Natural killer cell (primary cell): ENCODE results near the gene IGLON5. TPM values are rescaled to one million over a fixed set of nuclear protein-coding genes. Genes with fewer than 3 reads are reported as not detected.

ENCODE experiments used
- ATAC-seq, 3 donors: fragments of 150-1000 bp in 2 of 3; fragments of 200-7000 bp in 1 of 3; cut with Tn5 transposase; 1 replicate in 1 of 3; 2 replicates in 2 of 3; pipeline ENCODE4 v1.10.0; 2021; ENCODE audit warnings: mild to moderate bottlenecking in 2 of 3, moderate library complexity in 2 of 3
- DNase-seq, 2 donors: peaks; one replicate each; pipeline versions ENCODE4 v3.0.0 to v3.0.0-alpha.2; 2013 to 2021; ENCODE audit warnings: mixed read lengths in 1 of 2
- H3K27ac ChIP-seq: one replicate; pipeline ENCODE4 v1.5.1; 2013; ENCODE audit warnings: mild to moderate bottlenecking, low read length
- H3K27me3 ChIP-seq: one replicate; pipeline ENCODE4 v1.6.1; 2013; ENCODE audit warnings: low read length; ENCODE audit not compliant: control insufficient read depth, insufficient read depth
- H3K36me3 ChIP-seq: one replicate; pipeline ENCODE4 v1.6.1; 2013; ENCODE audit warnings: low read length; ENCODE audit not compliant: control insufficient read depth, insufficient read depth
- H3K4me1 ChIP-seq: one replicate; pipeline ENCODE4 v1.6.1; 2013; ENCODE audit warnings: low read length; ENCODE audit not compliant: control insufficient read depth, insufficient read depth
- H3K4me3 ChIP-seq: one replicate; pipeline ENCODE4 v1.5.1; 2013; ENCODE audit warnings: low read length
- H3K9me3 ChIP-seq: one replicate; pipeline ENCODE4 v1.6.1; 2013; ENCODE audit warnings: low read length; ENCODE audit not compliant: control insufficient read depth, insufficient read depth
- H3K27ac Mint-ChIP-seq, 2 donors: one replicate each; pipeline ENCODE4 v1.8.0; 2022; ENCODE audit warnings: mild to moderate bottlenecking in 2 of 2, mixed read lengths in 2 of 2, moderate library complexity in 1 of 2
- H3K27me3 Mint-ChIP-seq, 2 donors: one replicate each; pipeline ENCODE4 v1.8.0; 2022; ENCODE audit warnings: low read depth in 2 of 2, mixed read lengths in 2 of 2
- H3K36me3 Mint-ChIP-seq: one replicate; pipeline ENCODE4 v1.8.0; 2022; ENCODE audit warnings: mixed read lengths
- H3K4me1 Mint-ChIP-seq, 2 donors: one replicate each; pipeline ENCODE4 v1.8.0; 2022; ENCODE audit warnings: mixed read lengths in 2 of 2
- H3K4me3 Mint-ChIP-seq: one replicate; pipeline ENCODE4 v1.8.0; 2022; ENCODE audit warnings: mild to moderate bottlenecking, moderate library complexity, mixed read lengths
- H3K9me3 Mint-ChIP-seq, 2 donors: one replicate each; pipeline ENCODE4 v1.8.0; 2022; ENCODE audit warnings: mixed read lengths in 2 of 2
- CTCF ChIP-seq: fragments of 200-600 bp; IDR thresholded peaks from one replicate; pipeline ENCODE4 v1.8.0; 2022; ENCODE audit warnings: antibody characterized with exemption
- WGBS: methylation state at CpG from one replicate; pipeline ENCODE4 v1.1.7; 2013; ENCODE audit warnings: missing lambda C conversion rate; ENCODE audit not compliant: insufficient coverage; 5-methylcytosine and 5-hydroxymethylcytosine counted together
- intact Hi-C: fragments of 100-400 bp; cut with micrococcal nuclease; formaldehyde crosslinking; loops from one replicate; pipeline ENCODE4 v1.14.2; 2022
- total RNA-seq, 4 donors: library from RNA; stranded (reverse); fragments of 120-200 nt in 1 of 4; gene quantifications; one replicate each; pipeline versions ENCODE4 v1.2.3 to v1.2.4, GENCODE V29; 2013 to 2022

The IGLON5 gene
- total RNA-seq, 3 donors from 2014 or later (not counting 1 experiment from before 2014, with no cell fraction given) = not detected

DNA sequence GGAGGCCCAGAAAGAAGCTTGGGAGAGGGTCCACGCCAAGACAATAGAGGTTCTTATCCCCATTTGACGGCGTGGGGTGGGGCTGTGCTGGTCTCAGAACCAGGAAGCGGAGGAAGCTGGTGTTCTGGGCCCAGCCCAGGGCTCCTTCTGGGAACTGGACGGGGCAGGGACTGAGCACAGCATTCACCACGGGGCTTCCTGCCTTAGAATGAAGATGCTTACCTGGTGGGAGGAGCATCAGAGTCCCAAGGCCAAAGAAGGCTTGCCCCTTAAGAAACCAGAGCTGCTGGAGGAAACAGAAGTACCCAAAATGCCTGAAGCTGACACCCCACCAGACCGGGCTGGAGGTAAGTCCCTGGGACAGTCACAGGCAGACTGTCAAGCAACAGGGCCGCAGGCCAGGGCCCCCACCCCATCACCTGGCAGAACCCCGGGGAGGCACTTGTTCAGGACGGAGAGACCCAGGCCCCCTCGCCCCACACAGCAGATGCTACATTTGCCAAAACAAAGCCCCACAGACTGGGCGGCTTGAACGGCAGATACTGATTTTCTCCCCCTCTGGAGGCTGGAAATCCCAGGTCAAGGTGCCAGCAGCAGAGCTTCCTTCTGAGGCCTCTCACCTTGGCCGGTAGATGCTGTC lies 17.8 kb upstream of the IGLON5 start:
- H3K27ac ChIP-seq = no peak overlapping the region
- peaks cover 9 to 18% of the 10 kb centered on the region in 2 donors for H3K27me3 Mint-ChIP-seq
- ATAC-seq = no peak
- no peaks in the 10 kb centered on the region for H3K27me3 ChIP-seq
- TF ChIP-seq CTCF = no peak
- no peak overlapping the region for H3K4me3 ChIP-seq
- no peak overlapping the region for H3K4me3 Mint-ChIP-seq
- no peak for DNase-seq
- no peaks in the 10 kb centered on the region for H3K4me1 Mint-ChIP-seq
- intact Hi-C loops = no loop called here
- H3K9me3 ChIP-seq = no peaks in the 10 kb centered on the region
- no peaks in the 10 kb centered on the region for H3K36me3 Mint-ChIP-seq
- H3K9me3 Mint-ChIP-seq = no peaks in the 10 kb centered on the region
- H3K4me1 ChIP-seq = no peaks in the 10 kb centered on the region
- H3K36me3 ChIP-seq = no peaks in the 10 kb centered on the region
- WGBS = 87% methylated on average over 14 of the region's 14 CpGs
- no peak overlapping the region for H3K27ac Mint-ChIP-seq

DNA sequence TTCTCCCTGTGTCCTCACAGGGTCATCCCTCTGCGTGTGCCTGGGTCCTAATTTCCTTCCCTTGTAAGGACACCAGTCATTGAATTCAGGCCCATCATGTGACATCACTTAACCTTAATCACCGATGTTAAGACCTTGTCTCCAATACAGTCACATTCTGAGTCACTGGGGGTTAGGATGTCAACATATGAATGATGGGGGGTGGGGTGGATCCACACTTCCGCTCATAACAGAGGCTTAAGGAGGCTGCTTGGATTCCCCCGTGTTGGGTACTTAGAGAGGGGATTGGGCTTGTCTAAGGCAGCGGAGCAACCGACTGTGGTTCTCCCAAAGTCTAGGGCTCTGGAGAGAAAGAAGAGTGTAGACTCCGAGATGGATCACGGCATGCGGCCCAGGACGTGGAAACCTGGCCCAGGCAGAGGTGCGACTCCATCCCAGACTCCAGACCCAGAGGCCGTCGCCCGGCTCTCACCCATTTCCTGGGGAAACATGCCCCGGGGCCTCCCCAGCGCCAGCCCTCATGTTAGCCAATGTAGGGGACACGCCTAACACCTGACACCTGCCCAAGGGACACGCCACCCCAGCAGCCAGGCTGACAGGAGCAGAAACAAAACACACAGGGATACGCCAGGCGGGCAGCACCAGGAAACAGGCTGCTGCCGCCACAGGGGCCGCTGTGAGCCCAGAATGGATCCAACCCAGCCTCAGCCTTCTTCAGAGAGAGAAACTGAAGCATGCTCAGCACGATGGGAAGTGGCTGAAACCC lies 17.1 kb upstream of the IGLON5 start:
- Histone ChIP-seq H3K4me3 (no peak overlapping the region), H3K27ac (no peak overlapping the region), H3K9me3 (no peaks in the 10 kb centered on the region), H3K4me1 (no peaks in the 10 kb centered on the region), H3K27me3 (no peaks in the 10 kb centered on the region), H3K36me3 (no peaks in the 10 kb centered on the region)
- no peak overlapping the region for H3K27ac Mint-ChIP-seq
- TF ChIP-seq CTCF = no peak
- H3K27me3 Mint-ChIP-seq = peaks cover 9 to 18% of the 10 kb centered on the region in 2 donors
- no peak for ATAC-seq
- WGBS = 85% methylated on average over 23 of the region's 23 CpGs
- intact Hi-C loops = no loop called here
- no peak overlapping the region for H3K4me3 Mint-ChIP-seq
- H3K4me1 Mint-ChIP-seq = no peaks in the 10 kb centered on the region
- H3K9me3 Mint-ChIP-seq = no peaks in the 10 kb centered on the region
- no peak for DNase-seq
- H3K36me3 Mint-ChIP-seq = no peaks in the 10 kb centered on the region

DNA sequence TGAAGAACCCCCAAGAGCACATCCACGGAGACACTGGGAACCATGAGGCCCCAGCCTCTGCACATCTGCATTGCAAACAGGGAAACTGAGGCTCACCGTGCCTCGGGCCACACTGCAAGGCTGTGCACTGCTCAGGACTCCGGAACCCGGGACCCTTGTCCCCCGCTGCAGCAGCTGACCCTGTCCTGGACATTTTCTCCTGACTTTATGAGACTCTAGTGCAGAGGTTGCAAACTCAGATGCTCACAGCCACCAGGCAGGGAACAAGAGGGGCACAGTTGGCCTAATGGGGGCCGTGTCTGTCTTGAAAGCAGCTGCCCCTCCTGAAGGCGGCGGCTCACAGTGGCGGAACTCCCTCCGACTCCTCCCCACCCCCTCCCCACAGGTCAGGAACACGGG lies 16.5 kb upstream of the IGLON5 start:
- H3K4me3 ChIP-seq = no peak overlapping the region
- no peaks in the 10 kb centered on the region for H3K27me3 ChIP-seq
- H3K27ac ChIP-seq = no peak overlapping the region
- DNase-seq (no peak), ATAC-seq (no peak)
- H3K9me3 ChIP-seq = no peaks in the 10 kb centered on the region
- H3K36me3 ChIP-seq = no peaks in the 10 kb centered on the region
- WGBS = 74% methylated on average over 11 of the region's 12 CpGs
- intact Hi-C loops = no loop called here
- Mint-ChIP-seq H3K9me3 (no peaks in the 10 kb centered on the region), H3K36me3 (no peaks in the 10 kb centered on the region), H3K27me3 (peaks cover 9 to 18% of the 10 kb centered on the region in 2 donors), H3K4me1 (no peaks in the 10 kb centered on the region), H3K4me3 (no peak overlapping the region), H3K27ac (no peak overlapping the region)
- TF ChIP-seq CTCF = no peak
- no peaks in the 10 kb centered on the region for H3K4me1 ChIP-seq
